Thoracic aorta (tissue), 2 donors: ENCODE measurements around the gene MYO10. TPM values are rescaled to one million over a fixed set of nuclear protein-coding genes. Genes with fewer than 3 reads are reported as not detected.

Source experiments
- ATAC-seq: fragments of 150-250 bp; one replicate; pipeline ENCODE4 v1.8.0; 2017; ENCODE audit warnings: low read depth; ENCODE audit not compliant: insufficient number of reproducible peaks, low FRiP score
- DNase-seq: peaks from one replicate; pipeline ENCODE4 v3.0.0-alpha.2; 2020; ENCODE audit warnings: low spot score
- H3K27ac ChIP-seq, 2 donors: fragments of 200-600 bp; sonication (generic); 1 replicate in 1 of 2; 2 replicates in 1 of 2; pipeline ENCODE4 v1.5.1; 2016; ENCODE audit warnings: mild to moderate bottlenecking in 2 of 2, moderate library complexity in 2 of 2
- H3K27me3 ChIP-seq: fragments of 200-600 bp; sonication (generic); replicated peaks from 2 replicates; pipeline ENCODE4 v1.6.0; 2016; ENCODE audit warnings: mild to moderate bottlenecking; ENCODE audit not compliant: insufficient read depth
- H3K36me3 ChIP-seq: fragments of 200-600 bp; sonication (generic); one replicate; pipeline ENCODE4 v1.5.1; 2016
- H3K4me1 ChIP-seq, 2 donors: fragments of 200-600 bp; sonication (generic); 1 replicate in 1 of 2; 2 replicates in 1 of 2; pipeline versions ENCODE4 v1.5.1 to v1.6.0; 2016; ENCODE audit warnings: low read depth in 2 of 2, mild to moderate bottlenecking in 1 of 2; ENCODE audit not compliant: control insufficient read depth in 1 of 2
- H3K4me3 ChIP-seq: fragments of 200-600 bp; sonication (generic); 2 replicates; pipeline ENCODE4 v1.5.1; 2016; ENCODE audit warnings: mild to moderate bottlenecking
- H3K9me3 ChIP-seq: fragments of 200-600 bp; sonication (generic); 2 replicates; pipeline ENCODE4 v1.5.1; 2016
- CTCF ChIP-seq: fragments of 200-600 bp; sonication (generic); IDR thresholded peaks from one replicate; pipeline ENCODE4 v1.5.1; 2019; ENCODE audit warnings: antibody characterized with exemption
- total RNA-seq, 2 donors: library from RNA; depleted of rRNA; stranded (reverse); fragments of >200 nt; gene quantifications; one replicate each; pipeline versions ENCODE4 v1.1.0 to v1.2.3, GENCODE V29; 2016

The MYO10 gene
- total RNA-seq, 2 donors from 2014 or later: 11.4 to 41.7 TPM

- no peaks in the 10 kb centered on the region for H3K36me3 ChIP-seq
- no peak for TF ChIP-seq CTCF
- H3K4me3 ChIP-seq: no peak overlapping the region
- no peaks in the 10 kb centered on the region for H3K9me3 ChIP-seq
- no peak overlapping the region for H3K27ac ChIP-seq
- H3K4me1 ChIP-seq: no peaks in the 10 kb centered on the region
- no peak for ATAC-seq
- no peak for DNase-seq
- H3K27me3 ChIP-seq: no peaks in the 10 kb centered on the region
These were observed 234.7 kb downstream of the MYO10 start for GRCh38 chr5:16701134-16702099.

- H3K27ac ChIP-seq: no peak overlapping the region
- H3K27me3 ChIP-seq: no peaks in the 10 kb centered on the region
- H3K9me3 ChIP-seq: no peaks in the 10 kb centered on the region
- DNase-seq: no peak
- no peak for ATAC-seq
- no peaks in the 10 kb centered on the region for H3K4me1 ChIP-seq
- no peak for TF ChIP-seq CTCF
- H3K36me3 ChIP-seq: no peaks in the 10 kb centered on the region
- H3K4me3 ChIP-seq: no peak overlapping the region
These were observed 236.0 kb downstream of the MYO10 start for GRCh38 chr5:16700081-16700480.

GRCh38 chr5:16695779-16696178 lies 240.3 kb downstream of the MYO10 start:
- DNase-seq: no peak
- no peak for TF ChIP-seq CTCF
- Histone ChIP-seq H3K4me3 (no peak overlapping the region), H3K9me3 (no peaks in the 10 kb centered on the region), H3K36me3 (no peaks in the 10 kb centered on the region), H3K27me3 (no peaks in the 10 kb centered on the region), H3K4me1 (no peaks in the 10 kb centered on the region), H3K27ac (no peak overlapping the region)
- ATAC-seq: no peak

GRCh38 chr5:16693879-16694278 lies 242.2 kb downstream of the MYO10 start:
- H3K4me1 ChIP-seq: no peaks in the 10 kb centered on the region
- no peak for TF ChIP-seq CTCF
- no peak overlapping the region for H3K4me3 ChIP-seq
- no peaks in the 10 kb centered on the region for H3K27me3 ChIP-seq
- no peaks in the 10 kb centered on the region for H3K9me3 ChIP-seq
- no peak for DNase-seq
- H3K36me3 ChIP-seq: no peaks in the 10 kb centered on the region
- no peak for ATAC-seq
- H3K27ac ChIP-seq: no peak overlapping the region

- no peaks in the 10 kb centered on the region for H3K36me3 ChIP-seq
- no peak overlapping the region for H3K27ac ChIP-seq
- H3K4me3 ChIP-seq: no peak overlapping the region
- TF ChIP-seq CTCF: no peak
- H3K9me3 ChIP-seq: no peaks in the 10 kb centered on the region
- DNase-seq (no peak), ATAC-seq (no peak)
- H3K27me3 ChIP-seq: no peaks in the 10 kb centered on the region
- no peaks in the 10 kb centered on the region for H3K4me1 ChIP-seq
These were observed 244.4 kb downstream of the MYO10 start for GRCh38 chr5:16691731-16692130.
